Small intestine (tissue), 16 donors: ENCODE results near the gene OR2T4. TPM values are rescaled to one million over a fixed set of nuclear protein-coding genes. Genes with fewer than 3 reads are reported as not detected.

Source experiments
- DNase-seq, 2 donors: peaks; one replicate each; pipeline versions ENCODE4 v3.0.0 to v3.0.0-alpha.2; 2013
- FAIRE-seq: peaks from 2 replicates; lab custom pipeline; 2012; peaks lifted over from hg19 to GRCh38; lab: Jason Lieb, UNC
- H3K27ac ChIP-seq, 3 donors: one replicate each; pipeline ENCODE4 v1.5.1; 2013; ENCODE audit warnings: low read length in 2 of 3, mild to moderate bottlenecking in 2 of 3, control low read depth in 1 of 3, inconsistent platforms in 1 of 3, low read depth in 1 of 3, moderate library complexity in 1 of 3
- H3K27me3 ChIP-seq, 3 donors: one replicate each; pipeline ENCODE4 v1.6.1; 2013; ENCODE audit warnings: low read length in 3 of 3, inconsistent platforms in 1 of 3; ENCODE audit not compliant: control insufficient read depth in 3 of 3, insufficient read depth in 3 of 3
- H3K36me3 ChIP-seq, 3 donors: one replicate each; pipeline ENCODE4 v1.6.1; 2013; ENCODE audit warnings: low read length in 3 of 3, inconsistent platforms in 1 of 3, low read depth in 1 of 3, mild to moderate bottlenecking in 1 of 3, moderate library complexity in 1 of 3; ENCODE audit not compliant: control insufficient read depth in 3 of 3, insufficient read depth in 2 of 3
- H3K4me1 ChIP-seq, 3 donors: one replicate each; pipeline ENCODE4 v1.6.1; 2013; ENCODE audit warnings: low read length in 2 of 3, inconsistent platforms in 1 of 3, low read depth in 1 of 3, mild to moderate bottlenecking in 1 of 3, moderate library complexity in 1 of 3; ENCODE audit not compliant: control insufficient read depth in 3 of 3, insufficient read depth in 2 of 3
- H3K4me3 ChIP-seq, 3 donors: one replicate each; pipeline ENCODE4 v1.5.1; 2013; ENCODE audit warnings: low read length in 3 of 3, control low read depth in 1 of 3, inconsistent platforms in 1 of 3, low read depth in 1 of 3, mild to moderate bottlenecking in 1 of 3, moderate library complexity in 1 of 3
- H3K9me3 ChIP-seq, 2 donors: one replicate each; pipeline ENCODE4 v1.6.1; 2013; ENCODE audit warnings: low read depth in 1 of 2, low read length in 1 of 2; ENCODE audit not compliant: control insufficient read depth in 2 of 2, insufficient read depth in 1 of 2
- WGBS, 3 donors: extraction: QIAGEN DNeasy Blood & Tissue Kit; methylation state at CpG; one replicate each; pipeline ENCODE4 v1.1.7; 2013; 5-methylcytosine and 5-hydroxymethylcytosine counted together
- long read RNA-seq, 10 donors: transcript quantifications; one replicate each; lab custom pipeline, GENCODE V29; 2026
- polyA plus RNA-seq, 4 donors: library from polyadenylated mRNA; stranded (reverse) in 3 of 4; unstranded in 1 of 4; fragments of 200-250 nt in 3 of 4; fragments of 120-200 nt in 1 of 4; gene quantifications; one replicate each; pipeline versions ENCODE4 v1.2.1 to v1.2.3, GENCODE V29; 2013
- donor health status: healthy with polysubstance abuse.
- donor health status: control.
- donor health status: control.
- donor health status: Bipolar disorder and iron deficiency.
- donor health status: healthy.

OR2T4 gene
- not detected for polyA plus RNA-seq
- long read RNA-seq, donor 1 = 0 reads
- long read RNA-seq, donor 2 = 0 reads
- long read RNA-seq, donor 3 = 0 reads
- long read RNA-seq, donor 4 = 0 reads
- long read RNA-seq, donor 5 = 0 reads
- long read RNA-seq, donor 6 = 0 reads
- long read RNA-seq, donor 7 = 0 reads
- long read RNA-seq, donor 8 = 0 reads
- long read RNA-seq, donor 9 = 0 reads
- long read RNA-seq, donor 10 = 0 reads

DNA sequence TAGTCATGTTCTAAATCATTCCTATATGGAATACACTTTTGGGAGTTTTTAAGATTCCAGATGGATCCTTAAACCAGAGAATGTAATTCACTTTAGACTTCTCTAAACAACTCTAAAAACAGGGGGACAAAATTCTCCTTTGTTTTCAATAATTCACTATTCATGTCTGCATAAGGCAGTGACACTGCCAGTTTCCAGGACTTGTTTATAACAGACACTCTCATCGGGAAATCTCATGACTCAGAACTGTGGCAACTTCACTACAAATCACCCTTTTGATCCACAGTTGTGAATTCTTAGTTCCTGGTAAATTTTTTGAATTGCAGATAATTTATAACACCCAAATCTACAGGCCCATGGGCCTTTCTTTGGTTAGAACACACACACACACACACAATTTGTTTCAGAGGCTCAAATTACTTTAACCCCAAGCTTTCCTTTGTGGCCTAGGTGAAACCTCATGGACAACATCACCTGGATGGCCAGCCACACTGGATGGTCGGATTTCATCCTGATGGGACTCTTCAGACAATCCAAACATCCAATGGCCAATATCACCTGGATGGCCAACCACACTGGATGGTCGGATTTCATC lies at the start of gene OR2T4:
TSS of gene OR2T4 (plus strand) at position 545 of the 595 bp plus-strand sequence. CDS start at position 545, 0 bp downstream.
- Histone ChIP-seq H3K27me3 (no peaks in the 10 kb centered on the region), H3K4me3 (no peak within 1 kb of the TSS), H3K4me1 (no peaks in the 10 kb centered on the region), H3K27ac (no peak within 1 kb of the TSS), H3K9me3 (peaks cover 2 to 3% of the 10 kb centered on the region in 2 donors), H3K36me3 (no peaks in the 10 kb centered on the region)
- FAIRE-seq (no peak), DNase-seq (no peak)
- WGBS, 3 donors = 23 to 56% (median 36%) methylated on average over 3 of the region's 3 CpGs

DNA sequence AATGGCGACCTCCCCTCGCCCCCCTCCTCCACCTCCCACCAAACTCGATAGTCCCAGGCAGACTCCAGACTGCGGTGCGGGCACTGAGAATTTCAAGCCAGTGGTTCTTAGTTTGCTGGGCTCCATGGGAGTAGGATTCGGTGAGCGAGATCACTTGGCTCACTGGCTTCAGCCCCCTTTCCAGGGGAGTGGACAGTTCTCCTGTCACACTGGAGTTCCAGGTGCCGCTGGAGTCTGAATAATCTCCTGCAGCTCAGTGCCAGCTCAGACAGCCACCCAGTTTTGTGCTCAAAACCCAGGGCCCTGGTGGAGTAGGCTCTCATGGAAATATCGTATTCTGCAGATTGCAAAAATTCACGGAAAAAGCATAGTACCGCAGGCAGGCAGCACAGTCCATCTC lies 44.7 kb upstream of the OR2T4 start:
- FAIRE-seq (no peak), DNase-seq (no peak)
- Histone ChIP-seq H3K4me1 (no peaks in the 10 kb centered on the region), H3K27ac (no peak overlapping the region), H3K36me3 (no peaks in the 10 kb centered on the region), H3K9me3 (peaks cover 0 to 23% of the 10 kb centered on the region in 2 donors), H3K4me3 (no peak overlapping the region), H3K27me3 (no peaks in the 10 kb centered on the region)
- 82 to 88% (median 85%) methylated on average over 11 of the region's 11 CpGs for WGBS, 3 donors

DNA sequence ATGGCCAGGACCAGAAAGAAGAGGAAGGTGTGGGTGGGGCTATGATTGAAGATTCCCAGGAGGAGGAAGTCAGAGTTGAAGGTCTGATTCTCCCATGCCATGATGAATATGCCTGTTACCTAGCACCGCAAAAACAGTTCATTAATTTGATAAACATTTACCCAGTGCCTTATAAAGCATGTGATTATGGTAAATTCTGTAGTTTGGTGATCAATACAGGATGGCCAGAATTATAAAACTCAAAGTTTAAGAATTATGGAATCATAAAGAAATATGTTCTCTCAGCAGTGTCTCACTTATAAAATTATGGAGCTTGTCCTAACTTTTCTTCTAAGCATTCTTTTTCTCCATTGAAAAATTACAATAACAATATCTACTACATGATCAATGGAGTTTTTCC lies 37.0 kb upstream of the OR2T4 start, which contains the start of gene OR2M7:
TSS of gene OR2M7 (minus strand) at position 101 of the 400 bp plus-strand sequence. CDS start at position 101, 0 bp downstream.
- FAIRE-seq (no peak), DNase-seq (no peak)
- no peak within 1 kb of the TSS for H3K27ac ChIP-seq
- H3K36me3 ChIP-seq = no peaks in the 10 kb centered on the region
- H3K9me3 ChIP-seq = no peaks in the 10 kb centered on the region
- WGBS, 3 donors = 88 to 97% (median 88%) methylated on average over 1 of the region's 1 CpG
- H3K4me1 ChIP-seq = no peaks in the 10 kb centered on the region
- H3K4me3 ChIP-seq = no peak within 1 kb of the TSS
- no peaks in the 10 kb centered on the region for H3K27me3 ChIP-seq

GRCh38 chr1:248343451-248343850 lies 18.0 kb upstream of the OR2T4 start:
- FAIRE-seq (no peak), DNase-seq (no peak)
- Histone ChIP-seq H3K9me3 (no peaks in the 10 kb centered on the region), H3K27ac (no peak overlapping the region), H3K36me3 (no peaks in the 10 kb centered on the region), H3K4me1 (no peaks in the 10 kb centered on the region), H3K27me3 (no peaks in the 10 kb centered on the region), H3K4me3 (no peak overlapping the region)
- WGBS, 3 donors = 36 to 57% (median 45%) methylated on average over 3 of the region's 3 CpGs

DNA sequence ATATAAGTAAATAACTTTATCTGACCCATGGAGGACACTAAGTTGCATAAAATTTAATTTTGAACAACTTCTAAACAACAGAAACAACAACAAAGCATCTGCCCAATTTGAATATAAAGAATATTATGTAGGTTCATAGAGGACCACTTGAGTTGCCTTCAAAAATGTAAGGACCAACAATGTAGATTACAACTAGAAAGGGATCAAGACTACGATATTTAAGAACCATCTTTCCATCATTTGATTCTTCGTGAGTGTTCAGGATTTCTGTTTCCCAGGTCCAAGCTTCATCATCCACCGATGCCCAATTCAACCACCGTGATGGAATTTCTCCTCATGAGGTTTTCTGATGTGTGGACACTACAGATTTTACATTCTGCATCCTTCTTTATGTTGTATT lies 13.0 kb upstream of the OR2T4 start, which contains the start of gene OR14C36:
TSS of gene OR14C36 (plus strand) at position 301 of the 400 bp plus-strand sequence. CDS start at position 301, 0 bp downstream.
- 64 to 69% (median 69%) methylated on average over 4 of the region's 4 CpGs for WGBS, 3 donors
- FAIRE-seq = no peak
- no peak within 1 kb of the TSS for H3K27ac ChIP-seq
- no peaks in the 10 kb centered on the region for H3K36me3 ChIP-seq
- no peaks in the 10 kb centered on the region for H3K4me1 ChIP-seq
- DNase-seq = no peak
- no peaks in the 10 kb centered on the region for H3K27me3 ChIP-seq
- no peak within 1 kb of the TSS for H3K4me3 ChIP-seq
- peaks cover 0 to 4% of the 10 kb centered on the region in 2 donors for H3K9me3 ChIP-seq

GRCh38 chr1:248359415-248359814 lies 2.0 kb upstream of the OR2T4 start:
- H3K27me3 ChIP-seq = peaks cover 0 to 1% (median 0%) of the 10 kb centered on the region in 3 donors
- no peak overlapping the region for H3K4me3 ChIP-seq
- no peak overlapping the region for H3K27ac ChIP-seq
- FAIRE-seq (no peak), DNase-seq (no peak)
- WGBS, 3 donors = 73 to 79% (median 79%) methylated on average over 3 of the region's 3 CpGs
- H3K36me3 ChIP-seq = no peaks in the 10 kb centered on the region
- H3K9me3 ChIP-seq = no peaks in the 10 kb centered on the region
- H3K4me1 ChIP-seq = no peaks in the 10 kb centered on the region

DNA sequence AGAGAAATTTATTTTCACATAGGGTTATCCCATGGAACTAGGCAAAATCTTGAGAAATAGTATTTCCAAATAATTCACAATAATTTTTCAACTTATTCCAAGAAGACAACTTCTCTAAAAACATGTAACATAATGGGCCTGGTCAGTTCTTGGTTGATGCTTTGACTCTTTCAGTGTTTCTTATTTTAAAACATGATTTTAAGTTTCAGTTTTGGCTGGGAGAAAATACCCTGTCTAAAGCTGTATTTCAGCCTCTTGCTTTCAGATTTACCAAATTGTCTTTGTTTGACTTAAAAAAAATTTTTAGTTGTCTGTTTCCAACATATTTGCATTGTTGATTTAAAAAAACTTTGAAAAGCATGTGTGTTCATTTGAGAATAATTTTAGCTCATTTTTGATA lies 5.1 kb downstream of the OR2T4 start:
- Histone ChIP-seq H3K4me1 (no peaks in the 10 kb centered on the region), H3K27me3 (no peaks in the 10 kb centered on the region), H3K9me3 (peaks cover 3 to 4% of the 10 kb centered on the region in 2 donors), H3K4me3 (no peak overlapping the region), H3K27ac (no peak overlapping the region), H3K36me3 (no peaks in the 10 kb centered on the region)
- FAIRE-seq (no peak), DNase-seq (no peak)

- 56 to 67% (median 60%) methylated on average over 5 of the region's 5 CpGs for WGBS, 3 donors
- Histone ChIP-seq H3K4me1 (no peaks in the 10 kb centered on the region), H3K27ac (no peak overlapping the region), H3K27me3 (no peaks in the 10 kb centered on the region), H3K9me3 (peaks cover 0 to 6% of the 10 kb centered on the region in 2 donors), H3K36me3 (no peaks in the 10 kb centered on the region), H3K4me3 (no peak overlapping the region)
- DNase-seq (no peak), FAIRE-seq (no peak)
Measured at GRCh38 chr1:248372394-248372793, 10.9 kb downstream of the OR2T4 start.
